Stimulated activated CD8-positive, alpha-beta memory T cell treated with anti-CD3 and anti-CD28 coated beads, Interleukin-7, amount 100 ng/mL, for 1 hour (primary cell): ENCODE results near the gene ATP7A.
"Not testable (repeated sequence)": the region's sequence is repeated elsewhere in the genome, so short reads cannot be mapped to it uniquely, and the experiment has no call there.

Experiments
- DNase-seq, 2 donors: peaks; one replicate each; pipeline ENCODE4 v3.0.0-alpha.2; 2020; ENCODE audit warnings: low read depth in 2 of 2

Gene ATP7A

GRCh38 chrX:77910108-77910840 lies at the start of gene ATP7A:
Gene ATP7A (plus strand): TSS chrX:77910693. CDS start chrX:77971642, 60,949 bp downstream.
- peak; percentile 73 to 75 for DNase-seq

- no peak for DNase-seq
Observed at GRCh38 chrX:77875372-77875771, 35.1 kb upstream of the ATP7A start.

- DNase-seq: not testable (repeated sequence)
Observed at GRCh38 chrX:77881418-77881817, 29.1 kb upstream of the ATP7A start.

GRCh38 chrX:77892887-77893286 lies 17.6 kb upstream of the ATP7A start:
- DNase-seq: no peak

- DNase-seq: no peak
Observed at GRCh38 chrX:77893713-77894112, 16.8 kb upstream of the ATP7A start.

- DNase-seq: peak; percentile 64 to 70
Observed at GRCh38 chrX:77894921-77895886, 15.3 kb upstream of the ATP7A start, which contains the start of gene MAGT1. Gene MAGT1 (minus strand): TSS chrX:77895435. CDS start chrX:77895410, 25 bp downstream.

- DNase-seq: peak; percentile 9 to 22
Observed at GRCh38 chrX:77899081-77899828, 11.2 kb upstream of the ATP7A start, which contains the start of gene COX7B. Gene COX7B (plus strand): TSS chrX:77899468. CDS start chrX:77899554, 86 bp downstream.

GRCh38 chrX:77900688-77901087 lies 9.8 kb upstream of the ATP7A start:
- DNase-seq: no peak

- DNase-seq: no peak
Observed at GRCh38 chrX:77901506-77901905, 9.0 kb upstream of the ATP7A start.

- DNase-seq: no peak
Observed at GRCh38 chrX:77917294-77917933, 6.9 kb downstream of the ATP7A start.

GRCh38 chrX:77918568-77918967 lies 8.1 kb downstream of the ATP7A start:
- DNase-seq: no peak

- DNase-seq: not testable (repeated sequence)
Observed at GRCh38 chrX:77919370-77919769, 8.9 kb downstream of the ATP7A start.

- DNase-seq: no peak
Observed at GRCh38 chrX:77922787-77923186, 12.3 kb downstream of the ATP7A start.

GRCh38 chrX:77924320-77924859 lies 13.9 kb downstream of the ATP7A start:
- no peak for DNase-seq

GRCh38 chrX:77925764-77926163 lies 15.3 kb downstream of the ATP7A start:
- DNase-seq: no peak

GRCh38 chrX:77930581-77930980 lies 20.1 kb downstream of the ATP7A start:
- no peak for DNase-seq

- no peak for DNase-seq
Observed at GRCh38 chrX:77935886-77936285, 25.4 kb downstream of the ATP7A start.

GRCh38 chrX:77936299-77936698 lies 25.8 kb downstream of the ATP7A start:
- no peak for DNase-seq

GRCh38 chrX:77937291-77937690 lies 26.8 kb downstream of the ATP7A start:
- DNase-seq: no peak

GRCh38 chrX:77938083-77938680 lies 27.7 kb downstream of the ATP7A start:
- no peak for DNase-seq
